Mesenteric fat pad (tissue), 1 donor: ENCODE data around the gene PRDM1. TPM values are rescaled to one million over a fixed set of nuclear protein-coding genes. Genes with fewer than 3 reads are reported as not detected.

Experiments
- DNase-seq: peaks from one replicate; pipeline ENCODE4 v3.0.0-alpha.2; 2020; ENCODE audit warnings: low spot score
- total RNA-seq: library from RNA; stranded (reverse); fragmentation: NEBNext Ultra II Directional; extraction: Animal tissue kit (Norgen Biotek cat#: 25700); gene quantifications from one replicate; pipeline ENCODE4 v1.2.1, GENCODE V29; 2021
- donor health status: DM: yes; HTN: yes; CAD: no.

PRDM1 gene
- total RNA-seq, 1 donor from 2014 or later: 10.6 TPM

- DNase-seq: no peak
These were observed 16.7 kb upstream of the PRDM1 start for GRCh38 chr6:106069478-106069877.

DNA sequence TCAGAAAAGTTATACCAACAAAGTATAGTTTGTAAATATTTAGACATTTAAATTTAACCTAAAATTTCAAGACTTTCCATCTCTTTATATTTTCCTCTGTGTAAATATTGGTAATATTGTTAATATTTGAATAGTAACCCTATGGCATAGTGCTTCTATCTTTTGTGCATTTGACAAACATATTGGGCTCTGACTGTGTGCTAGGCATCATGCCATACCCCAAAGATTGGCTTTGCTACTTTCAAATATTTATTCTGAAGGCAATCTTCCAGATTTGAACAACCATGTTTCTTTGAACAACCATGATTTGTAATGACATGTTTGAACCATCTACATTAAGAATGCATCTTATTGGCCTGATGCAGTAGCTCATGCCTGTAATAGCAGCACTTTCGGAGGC, 15.5 kb upstream of the PRDM1 start:
- DNase-seq: no peak

GRCh38 chr6:106072501-106073090, 13.5 kb upstream of the PRDM1 start:
- no peak for DNase-seq

DNA sequence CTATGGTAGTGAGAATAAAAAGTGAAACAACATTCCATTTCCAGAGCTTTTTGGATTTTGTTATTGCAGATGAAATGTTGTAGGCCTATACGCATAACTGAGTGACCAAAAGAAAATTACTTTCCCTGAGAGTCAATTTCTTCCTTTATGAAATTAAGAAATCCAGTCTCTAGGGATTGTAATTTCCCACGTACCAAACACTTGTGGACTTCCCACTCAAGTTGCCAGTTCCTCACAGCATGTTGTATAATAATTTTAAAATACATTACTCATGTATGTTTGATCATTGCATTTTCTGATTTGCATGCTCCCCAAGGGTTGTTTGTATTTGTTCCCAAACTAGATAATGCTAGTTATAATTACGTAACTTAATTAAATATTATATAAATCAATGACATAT, 12.0 kb upstream of the PRDM1 start:
- DNase-seq: no peak

GRCh38 chr6:106076139-106076538, 10.0 kb upstream of the PRDM1 start:
- no peak for DNase-seq

GRCh38 chr6:106077170-106077569, 9.0 kb upstream of the PRDM1 start:
- no peak for DNase-seq

DNA sequence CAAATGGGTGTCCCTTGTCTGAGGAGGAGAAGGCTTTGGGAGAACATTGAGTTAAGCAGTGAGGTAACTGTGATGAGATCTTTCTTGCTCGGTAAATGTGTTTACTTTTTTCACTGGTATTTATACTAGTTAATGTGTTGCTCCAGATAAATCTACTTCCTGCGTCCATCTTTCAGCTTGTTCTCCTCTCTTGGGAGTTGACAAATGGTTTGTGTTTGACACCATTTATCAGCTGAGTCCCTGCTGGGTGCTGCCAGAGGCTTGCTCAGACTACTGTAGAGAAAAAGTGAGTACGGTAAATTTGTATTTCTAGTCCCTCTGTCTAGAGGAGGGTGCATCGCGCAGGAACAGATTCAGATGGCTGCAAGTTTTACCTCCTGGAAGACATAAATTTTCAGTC, 8.3 kb upstream of the PRDM1 start:
- DNase-seq: no peak

DNA sequence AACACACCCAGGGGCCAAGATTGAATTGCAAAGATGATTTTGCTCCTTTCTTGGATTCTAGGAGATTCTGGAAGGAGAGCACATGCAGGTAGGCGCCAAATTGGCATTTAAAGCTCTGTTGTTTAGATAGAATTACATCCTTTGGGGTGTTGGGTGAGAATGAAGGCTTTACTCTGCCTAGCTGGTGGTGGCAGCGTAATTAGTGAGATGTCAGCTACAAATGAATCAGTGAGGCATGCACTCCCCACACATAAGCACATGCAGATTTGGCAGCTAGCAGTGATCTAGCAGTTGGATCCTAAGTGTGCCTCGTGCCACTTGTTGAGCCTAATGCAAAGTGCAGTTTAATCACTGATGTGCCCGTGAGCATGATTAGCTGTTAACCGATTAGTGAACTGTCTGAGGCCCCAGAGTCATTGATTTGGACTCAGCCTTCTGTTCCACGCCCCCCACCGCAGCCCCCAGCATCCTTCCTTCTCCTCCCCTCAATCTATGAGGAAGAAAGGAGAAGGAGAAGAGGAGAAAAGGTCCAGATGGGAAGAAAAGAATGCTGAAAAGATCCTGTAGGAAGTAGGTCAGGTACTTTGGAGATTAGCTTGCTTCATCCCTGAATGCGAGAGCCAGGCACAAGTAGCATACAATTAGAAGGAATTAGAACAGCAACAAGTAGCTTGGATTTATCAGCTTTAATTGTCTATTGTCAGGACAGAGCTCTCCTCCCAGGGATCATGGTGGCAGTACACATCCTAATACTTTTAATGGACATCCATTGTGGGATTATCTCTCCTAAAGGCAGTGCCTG, 6.0 kb upstream of the PRDM1 start:
- DNase-seq: no peak

DNA sequence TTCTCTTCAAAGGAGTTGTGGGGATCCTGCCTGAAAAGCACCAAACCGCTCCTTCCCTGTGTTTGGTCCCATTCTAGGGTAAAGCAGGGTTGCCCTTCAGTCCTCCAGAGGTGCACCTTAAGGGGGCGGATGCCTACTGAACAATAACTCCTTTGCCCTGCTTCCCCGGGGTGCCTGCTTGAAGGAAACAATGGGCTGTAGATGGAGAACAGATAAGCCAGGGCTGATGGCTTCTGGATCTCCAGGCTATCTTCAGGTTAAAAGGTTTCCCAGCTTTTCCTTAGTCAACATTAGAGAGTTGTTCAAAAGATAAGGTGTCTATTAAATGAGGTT, 5.4 kb upstream of the PRDM1 start:
- DNase-seq: no peak

- DNase-seq: no peak
These were observed 4.4 kb upstream of the PRDM1 start for GRCh38 chr6:106081715-106082114.

DNA sequence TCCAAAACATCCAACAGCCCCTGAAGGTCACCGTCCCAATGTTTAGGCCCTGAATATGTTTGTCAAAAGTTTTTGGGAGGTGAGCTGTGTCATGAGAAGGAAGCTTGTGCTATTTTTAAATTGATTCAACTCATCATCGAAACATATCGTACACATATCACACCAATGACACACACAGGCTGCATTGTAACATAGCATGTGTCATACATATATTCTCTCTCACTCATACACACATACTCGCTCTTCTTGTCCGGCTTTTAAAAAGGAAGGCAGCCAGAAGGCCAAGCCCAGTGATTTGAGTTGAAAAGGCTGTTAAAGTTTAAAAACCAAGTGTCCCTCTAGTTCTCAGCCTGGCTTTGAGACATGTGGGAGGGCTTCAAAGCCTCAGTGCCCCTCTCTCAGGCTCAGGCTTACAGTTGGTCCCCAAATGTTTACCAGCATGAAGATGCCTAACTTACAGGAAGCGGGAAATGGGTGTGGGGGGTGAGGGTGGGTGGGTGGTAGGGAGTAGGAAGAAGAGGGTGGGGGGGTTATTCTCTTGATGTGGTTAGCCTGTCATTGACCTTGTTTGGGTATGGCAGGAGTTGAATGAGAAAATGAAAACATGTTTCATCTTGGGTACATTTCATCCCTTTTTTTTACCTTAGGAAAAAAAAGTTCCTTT, 3.3 kb upstream of the PRDM1 start:
- DNase-seq: no peak

DNA sequence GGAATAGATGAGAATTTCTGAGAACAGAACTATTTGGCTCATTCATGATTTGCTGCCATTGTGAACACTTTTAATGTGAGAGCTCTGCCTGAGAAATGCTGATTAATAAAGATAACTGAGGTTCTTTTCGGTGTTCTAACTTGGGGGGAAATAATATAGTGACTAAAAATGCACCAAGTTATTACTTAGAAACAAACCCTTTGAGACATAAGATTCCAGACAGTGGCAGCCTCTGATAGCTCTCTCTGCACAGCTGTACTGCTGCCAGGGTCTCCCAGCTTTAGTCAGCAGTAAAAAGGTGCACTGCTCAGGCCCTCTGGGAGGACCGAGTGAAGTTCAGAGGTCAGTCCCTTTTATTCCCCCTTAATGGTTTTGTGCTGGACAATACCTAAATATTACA, 2.5 kb upstream of the PRDM1 start:
- DNase-seq: no peak

- DNase-seq: no peak
These were observed 1.8 kb upstream of the PRDM1 start for GRCh38 chr6:106084106-106084988.

GRCh38 chr6:106084989-106085691, 996 bp upstream of the PRDM1 start:
- no peak for DNase-seq

DNA sequence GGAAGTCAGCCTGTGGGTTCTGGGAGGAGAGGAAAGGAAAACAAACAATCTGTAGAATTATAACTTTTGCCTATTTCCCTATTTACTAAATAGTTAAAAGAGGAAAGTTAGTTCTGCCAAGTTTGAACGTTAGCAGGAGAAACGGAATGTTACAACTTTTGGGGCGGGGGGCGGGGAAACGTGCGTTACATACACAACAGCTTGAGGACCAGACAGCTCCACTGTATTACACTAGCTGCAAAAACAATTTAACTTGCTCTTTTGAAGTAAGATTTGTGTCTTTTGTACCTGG, 498 bp upstream of the PRDM1 start:
- DNase-seq: no peak

GRCh38 chr6:106086814-106087175, 659 bp downstream of the PRDM1 start:
- DNase-seq: no peak

DNA sequence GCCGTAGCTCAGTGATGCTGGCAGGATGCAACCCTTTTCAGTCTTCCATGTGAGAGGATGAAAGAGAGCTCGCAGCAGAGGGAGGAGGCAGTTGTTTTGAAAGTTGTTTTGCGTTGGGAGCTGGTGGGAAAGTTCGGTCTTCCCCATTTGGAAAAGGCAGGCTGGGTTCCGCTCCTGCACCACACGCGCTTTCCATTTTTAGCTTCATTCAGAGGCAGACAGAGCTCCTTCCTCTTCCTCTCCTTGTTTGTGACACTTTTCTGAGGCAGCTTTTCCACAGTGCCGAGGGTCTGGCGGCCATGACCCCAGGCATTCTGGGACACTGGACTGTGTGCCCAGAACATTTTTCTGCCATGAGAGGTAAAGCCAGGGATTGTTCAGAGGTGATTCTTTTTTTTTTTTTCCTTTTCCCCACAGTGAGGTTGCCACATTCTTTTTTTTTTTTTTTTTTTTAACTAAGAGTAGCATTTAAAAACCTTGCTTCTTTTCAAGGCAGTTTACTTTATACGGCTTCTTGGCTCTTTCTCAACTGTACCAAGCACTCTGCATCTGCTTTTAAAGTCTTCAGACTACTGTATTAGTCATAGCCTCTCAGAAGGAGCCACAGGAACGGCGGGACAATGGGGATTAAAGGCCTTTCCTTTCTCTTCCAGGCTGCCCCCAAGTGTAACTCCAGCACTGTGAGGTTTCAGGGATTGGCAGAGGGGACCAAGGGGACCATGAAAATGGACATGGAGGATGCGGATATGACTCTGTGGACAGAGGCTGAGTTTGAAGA, 1.6 kb downstream of the PRDM1 start:
- DNase-seq: no peak

GRCh38 chr6:106090001-106090400, 3.9 kb downstream of the PRDM1 start:
- no peak for DNase-seq

GRCh38 chr6:106092279-106092678, 6.1 kb downstream of the PRDM1 start:
- DNase-seq: no peak

DNA sequence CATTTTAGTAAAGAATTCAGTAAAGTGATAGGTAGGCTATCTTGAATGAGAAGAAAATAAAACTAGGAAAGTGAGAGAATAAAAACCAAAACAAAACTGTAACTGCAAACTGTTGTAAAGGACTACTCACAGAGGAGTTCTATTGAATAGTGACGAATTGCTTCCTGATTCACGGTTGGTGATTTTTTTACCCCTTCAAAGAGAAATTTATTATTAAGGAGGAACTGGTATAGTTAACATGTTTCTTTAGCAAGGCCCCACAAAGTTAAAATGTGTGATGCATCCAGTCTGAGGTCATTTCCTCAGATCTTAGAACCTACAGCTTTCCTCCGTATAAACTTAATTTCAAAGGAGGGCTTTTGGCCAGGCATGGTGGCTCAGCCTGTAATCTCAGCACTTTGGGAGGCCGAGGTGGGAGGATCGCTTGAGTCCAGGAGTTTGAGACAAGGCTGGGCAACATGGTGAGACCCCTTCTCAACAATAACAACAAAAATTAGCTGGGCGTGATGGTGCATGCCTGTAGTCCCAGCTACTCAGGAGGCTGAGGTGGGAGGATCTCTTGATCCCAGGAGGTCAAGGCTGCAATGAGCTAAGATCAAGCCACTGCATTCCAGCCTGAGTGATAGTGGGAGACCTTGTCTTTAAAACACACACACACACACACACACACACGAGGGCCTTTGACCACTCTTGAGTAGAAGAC, 8.3 kb downstream of the PRDM1 start:
- no peak for DNase-seq
